ENCODE data around the gene KRT72.

Gene KRT72

DNA sequence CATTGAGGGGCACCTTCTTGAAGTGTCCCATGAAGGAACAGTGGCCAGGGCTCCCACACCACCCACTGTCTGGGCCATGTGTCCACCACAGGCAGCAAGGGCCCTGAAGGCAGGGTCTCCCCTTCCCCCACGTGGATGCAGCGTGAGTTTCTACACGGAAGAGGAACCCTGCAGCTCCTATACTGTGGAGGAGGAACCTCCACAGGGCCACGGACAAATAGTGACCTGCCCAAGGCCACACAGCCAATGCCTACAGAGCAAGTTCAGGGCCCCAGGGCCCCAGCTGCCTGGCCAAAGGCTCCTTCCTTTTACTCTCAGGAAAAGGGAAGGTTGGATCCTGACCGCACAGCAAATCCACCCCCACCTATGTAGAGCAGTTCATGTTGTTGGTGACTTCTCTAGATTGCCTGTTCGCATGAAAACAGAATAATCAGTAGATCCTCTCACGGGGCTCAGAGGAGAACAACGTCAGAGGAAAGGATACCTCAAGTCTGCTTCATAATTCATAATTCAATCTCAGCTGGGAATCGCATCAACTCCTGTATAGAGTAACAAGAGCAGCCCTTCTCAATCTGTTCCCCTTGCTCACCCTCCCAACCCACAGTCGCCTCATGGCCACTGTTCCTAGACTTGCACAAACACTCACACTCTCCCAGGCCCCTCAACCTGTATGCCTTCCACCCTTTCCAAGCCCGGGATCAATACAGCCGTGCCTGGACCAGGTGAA, 28.2 kb upstream of the KRT72 start:
- H3K27ac ChIP-seq (ENCODE audit: low read length), result no peak overlapping the region
- no peak overlapping the region for H3K4me3 ChIP-seq (ENCODE audit: low read depth in 1 of 2, low read length in 2 of 2)
- no peaks in the 10 kb centered on the region for H3K4me1 ChIP-seq (ENCODE audit: control insufficient read depth in 1 of 2, insufficient read depth in 2 of 2, low read length in 2 of 2)
- H3K27me3 ChIP-seq (ENCODE audit: low read depth, low read length), result no peaks in the 10 kb centered on the region
- H3K9me3 ChIP-seq (ENCODE audit: control insufficient read depth in 1 of 2, low read length in 2 of 2), result no peaks in the 10 kb centered on the region
- H3K36me3 ChIP-seq (ENCODE audit: control insufficient read depth in 1 of 2, insufficient read depth in 2 of 2, low read length in 2 of 2), result no peaks in the 10 kb centered on the region

DNA sequence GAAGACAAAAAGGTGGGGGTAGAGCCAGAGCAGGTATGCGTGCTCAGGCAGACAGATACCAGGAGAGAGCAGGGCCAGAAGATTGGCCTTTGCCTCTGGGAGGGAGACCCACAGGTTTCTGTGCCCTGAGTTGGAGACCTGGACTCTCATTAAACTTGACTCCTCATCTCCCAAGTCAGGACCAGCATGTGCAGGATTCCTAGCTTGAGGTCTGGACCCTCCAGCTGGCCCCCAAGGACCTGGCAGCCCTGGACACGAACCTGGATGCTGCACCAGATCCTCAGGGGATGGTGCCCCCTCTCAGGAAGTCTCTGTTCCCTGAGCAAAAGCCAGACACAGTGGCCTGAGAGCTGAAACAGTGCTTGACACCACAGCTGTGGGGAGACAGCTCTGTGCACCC, 27.6 kb upstream of the KRT72 start:
- no peaks in the 10 kb centered on the region for H3K27me3 ChIP-seq (ENCODE audit: low read depth, low read length)
- no peak overlapping the region for H3K4me3 ChIP-seq (ENCODE audit: low read depth in 1 of 2, low read length in 2 of 2)
- H3K4me1 ChIP-seq (ENCODE audit: control insufficient read depth in 1 of 2, insufficient read depth in 2 of 2, low read length in 2 of 2), result no peaks in the 10 kb centered on the region
- no peaks in the 10 kb centered on the region for H3K36me3 ChIP-seq (ENCODE audit: control insufficient read depth in 1 of 2, insufficient read depth in 2 of 2, low read length in 2 of 2)
- no peak overlapping the region for H3K27ac ChIP-seq (ENCODE audit: low read length)
- H3K9me3 ChIP-seq (ENCODE audit: control insufficient read depth in 1 of 2, low read length in 2 of 2), result no peaks in the 10 kb centered on the region

DNA sequence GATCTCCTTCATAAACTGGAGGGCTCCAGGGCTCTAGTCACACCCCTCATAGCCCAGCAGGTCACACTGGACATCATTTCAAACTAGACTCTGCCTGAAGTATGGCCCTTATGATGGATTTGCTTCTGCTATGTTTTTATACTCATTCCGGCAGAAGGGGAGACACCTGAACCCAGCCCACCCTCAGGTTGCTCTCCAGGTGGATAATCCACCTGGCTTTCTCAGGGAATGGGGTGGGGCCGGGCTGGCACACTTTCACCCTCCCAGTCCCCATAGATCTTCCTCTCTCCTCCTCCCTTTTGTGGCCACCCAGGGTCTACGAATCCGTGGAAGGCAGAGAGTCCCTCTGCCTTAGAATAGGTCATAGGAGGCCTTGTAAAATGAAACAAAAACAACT, 26.8 kb upstream of the KRT72 start:
- H3K4me1 ChIP-seq (ENCODE audit: control insufficient read depth in 1 of 2, insufficient read depth in 2 of 2, low read length in 2 of 2), result no peaks in the 10 kb centered on the region
- no peaks in the 10 kb centered on the region for H3K27me3 ChIP-seq (ENCODE audit: low read depth, low read length)
- no peaks in the 10 kb centered on the region for H3K9me3 ChIP-seq (ENCODE audit: control insufficient read depth in 1 of 2, low read length in 2 of 2)
- H3K4me3 ChIP-seq (ENCODE audit: low read depth in 1 of 2, low read length in 2 of 2), result no peak overlapping the region
- no peaks in the 10 kb centered on the region for H3K36me3 ChIP-seq (ENCODE audit: control insufficient read depth in 1 of 2, insufficient read depth in 2 of 2, low read length in 2 of 2)
- no peak overlapping the region for H3K27ac ChIP-seq (ENCODE audit: low read length)

DNA sequence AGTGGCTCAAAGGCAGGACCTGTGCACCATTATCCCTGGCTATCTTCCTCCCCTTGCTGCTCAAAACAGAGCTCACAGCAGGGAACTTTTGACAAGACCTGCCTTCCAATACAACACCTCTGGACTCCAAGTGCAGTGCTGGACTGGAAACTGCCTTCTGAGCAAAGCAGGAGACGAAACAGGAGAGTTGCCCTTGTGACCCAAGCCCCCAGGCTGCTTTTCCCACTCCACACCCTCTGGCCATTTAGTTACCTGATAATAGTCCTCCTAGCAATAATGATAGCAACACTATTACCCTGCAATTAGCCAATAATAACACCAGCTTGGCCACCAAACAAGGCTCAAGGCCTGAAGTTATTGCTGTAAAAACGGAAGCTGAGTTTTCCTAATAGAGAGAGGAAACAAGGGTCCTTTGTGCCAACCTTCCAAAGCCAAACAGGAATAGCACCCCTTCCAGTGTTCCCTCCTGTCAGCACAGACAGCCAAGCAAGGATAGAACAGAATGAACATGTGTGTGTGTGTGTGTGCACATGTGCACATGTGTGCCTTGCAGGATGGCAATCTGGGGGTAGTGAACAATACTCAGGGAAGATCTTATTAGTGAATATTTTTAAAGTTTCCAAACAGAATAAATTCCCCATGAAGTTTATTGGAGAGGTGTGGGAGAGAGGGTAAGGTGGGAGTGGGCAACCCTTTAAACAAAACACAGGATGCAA, 26.3 kb upstream of the KRT72 start:
- no peak overlapping the region for H3K4me3 ChIP-seq (ENCODE audit: low read depth in 1 of 2, low read length in 2 of 2)
- H3K27ac ChIP-seq (ENCODE audit: low read length), result no peak overlapping the region
- no peaks in the 10 kb centered on the region for H3K9me3 ChIP-seq (ENCODE audit: control insufficient read depth in 1 of 2, low read length in 2 of 2)
- no peaks in the 10 kb centered on the region for H3K27me3 ChIP-seq (ENCODE audit: low read depth, low read length)
- no peaks in the 10 kb centered on the region for H3K4me1 ChIP-seq (ENCODE audit: control insufficient read depth in 1 of 2, insufficient read depth in 2 of 2, low read length in 2 of 2)
- H3K36me3 ChIP-seq (ENCODE audit: control insufficient read depth in 1 of 2, insufficient read depth in 2 of 2, low read length in 2 of 2), result no peaks in the 10 kb centered on the region

- Histone ChIP-seq H3K9me3 (ENCODE audit: control insufficient read depth in 1 of 2, low read length in 2 of 2) (no peaks in the 10 kb centered on the region), H3K36me3 (ENCODE audit: control insufficient read depth in 1 of 2, insufficient read depth in 2 of 2, low read length in 2 of 2) (no peaks in the 10 kb centered on the region), H3K27me3 (ENCODE audit: low read depth, low read length) (no peaks in the 10 kb centered on the region), H3K4me3 (ENCODE audit: low read depth in 1 of 2, low read length in 2 of 2) (no peak overlapping the region), H3K4me1 (ENCODE audit: control insufficient read depth in 1 of 2, insufficient read depth in 2 of 2, low read length in 2 of 2) (no peaks in the 10 kb centered on the region), H3K27ac (ENCODE audit: low read length) (no peak overlapping the region)
Observed at GRCh38 chr12:52622349-52622748, 21.1 kb upstream of the KRT72 start.

- no peaks in the 10 kb centered on the region for H3K27me3 ChIP-seq (ENCODE audit: low read depth, low read length)
- no peaks in the 10 kb centered on the region for H3K4me1 ChIP-seq (ENCODE audit: control insufficient read depth in 1 of 2, insufficient read depth in 2 of 2, low read length in 2 of 2)
- H3K4me3 ChIP-seq (ENCODE audit: low read depth in 1 of 2, low read length in 2 of 2), result no peak overlapping the region
- H3K9me3 ChIP-seq (ENCODE audit: control insufficient read depth in 1 of 2, low read length in 2 of 2), result no peaks in the 10 kb centered on the region
- H3K36me3 ChIP-seq (ENCODE audit: control insufficient read depth in 1 of 2, insufficient read depth in 2 of 2, low read length in 2 of 2), result no peaks in the 10 kb centered on the region
- no peak overlapping the region for H3K27ac ChIP-seq (ENCODE audit: low read length)
Observed at GRCh38 chr12:52618866-52619265, 17.6 kb upstream of the KRT72 start.

DNA sequence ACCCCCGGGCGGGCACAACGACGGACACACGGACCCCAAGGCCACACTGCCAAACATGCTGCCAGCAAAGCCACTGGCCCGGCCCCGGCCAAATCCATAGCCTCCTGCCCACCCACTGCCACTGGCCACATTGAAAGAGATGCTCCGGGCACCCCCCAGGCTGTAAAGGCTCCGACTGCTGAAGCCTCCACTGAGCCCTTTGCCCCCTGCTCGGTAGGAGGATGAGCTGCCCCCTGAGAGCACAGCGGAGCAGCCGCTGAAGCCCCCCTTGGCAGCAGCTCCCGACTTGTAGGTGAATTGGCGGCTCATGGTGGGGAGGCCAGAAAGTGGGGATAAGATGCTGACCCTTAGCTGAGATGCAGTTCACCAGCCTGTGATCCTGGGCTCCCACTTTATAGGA, 17.0 kb upstream of the KRT72 start, which contains the start of gene KRT73:
TSS of gene KRT73 (minus strand) at position 344 of the 400 bp plus-strand sequence. CDS start at position 309, 35 bp downstream.
- H3K4me1 ChIP-seq (ENCODE audit: control insufficient read depth in 1 of 2, insufficient read depth in 2 of 2, low read length in 2 of 2), result no peaks in the 10 kb centered on the region
- no peaks in the 10 kb centered on the region for H3K27me3 ChIP-seq (ENCODE audit: low read depth, low read length)
- H3K9me3 ChIP-seq (ENCODE audit: control insufficient read depth in 1 of 2, low read length in 2 of 2), result no peaks in the 10 kb centered on the region
- no peaks in the 10 kb centered on the region for H3K36me3 ChIP-seq (ENCODE audit: control insufficient read depth in 1 of 2, insufficient read depth in 2 of 2, low read length in 2 of 2)
- H3K4me3 ChIP-seq (ENCODE audit: low read depth in 1 of 2, low read length in 2 of 2), result no peak within 1 kb of the TSS
- H3K27ac ChIP-seq (ENCODE audit: low read length), result no peak within 1 kb of the TSS

DNA sequence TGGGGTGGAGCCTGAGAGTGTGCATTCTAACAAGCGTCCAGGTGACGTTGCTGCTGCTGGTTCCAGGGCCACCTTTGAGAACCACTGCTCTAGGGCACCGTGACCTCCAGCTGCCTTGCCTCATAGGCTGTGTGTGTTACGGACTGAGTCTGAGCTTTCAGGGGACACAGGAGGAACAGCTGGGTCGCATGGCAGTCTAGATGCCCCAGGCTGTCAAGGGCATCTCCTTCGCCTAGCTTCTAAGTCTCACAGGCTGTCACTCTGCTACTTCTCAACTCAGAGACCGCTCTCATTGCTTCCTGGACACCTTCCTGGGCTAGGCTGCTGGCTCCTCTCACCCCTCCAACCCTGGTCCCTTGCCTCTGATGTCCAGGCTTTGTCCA, 16.1 kb upstream of the KRT72 start:
- H3K27me3 ChIP-seq (ENCODE audit: low read depth, low read length), result no peaks in the 10 kb centered on the region
- H3K4me3 ChIP-seq (ENCODE audit: low read depth in 1 of 2, low read length in 2 of 2), result no peak overlapping the region
- no peak overlapping the region for H3K27ac ChIP-seq (ENCODE audit: low read length)
- no peaks in the 10 kb centered on the region for H3K4me1 ChIP-seq (ENCODE audit: control insufficient read depth in 1 of 2, insufficient read depth in 2 of 2, low read length in 2 of 2)
- H3K36me3 ChIP-seq (ENCODE audit: control insufficient read depth in 1 of 2, insufficient read depth in 2 of 2, low read length in 2 of 2), result no peaks in the 10 kb centered on the region
- H3K9me3 ChIP-seq (ENCODE audit: control insufficient read depth in 1 of 2, low read length in 2 of 2), result no peaks in the 10 kb centered on the region

DNA sequence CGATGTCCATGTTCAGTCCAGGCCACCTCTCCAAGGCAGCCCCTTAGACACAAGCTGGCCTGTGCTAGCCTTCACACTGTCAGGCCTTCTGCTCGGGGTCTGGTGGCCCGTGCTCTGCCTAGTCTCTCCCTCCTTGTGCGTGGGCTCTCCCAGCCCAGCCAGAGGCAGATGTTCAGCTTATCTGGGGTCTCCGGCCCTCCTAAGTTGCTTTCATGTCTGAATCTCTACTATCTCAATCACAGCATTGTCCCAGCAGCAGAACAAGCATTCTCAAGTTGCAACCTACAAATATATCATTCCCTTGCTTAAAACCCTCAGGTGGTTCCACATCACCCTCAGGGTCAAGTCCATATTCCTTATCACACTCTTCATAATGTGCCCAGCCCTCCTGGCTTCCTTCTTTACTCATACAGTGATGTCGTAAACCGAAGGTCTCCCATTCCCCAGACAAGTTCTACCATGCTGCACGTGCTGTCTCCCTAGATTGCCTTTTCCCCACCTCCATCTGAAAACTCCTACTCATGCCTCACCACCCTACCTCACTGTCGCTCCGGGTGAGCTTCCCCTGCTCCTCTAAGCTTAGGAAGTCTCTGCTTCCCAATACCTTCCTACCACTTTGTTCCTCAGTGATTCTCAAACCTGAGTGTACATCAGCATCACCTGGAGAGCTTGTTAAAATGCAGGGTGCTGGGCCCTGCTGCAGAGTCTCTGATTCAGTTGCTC, 15.6 kb upstream of the KRT72 start:
- Histone ChIP-seq H3K27me3 (ENCODE audit: low read depth, low read length) (no peaks in the 10 kb centered on the region), H3K27ac (ENCODE audit: low read length) (no peak overlapping the region), H3K9me3 (ENCODE audit: control insufficient read depth in 1 of 2, low read length in 2 of 2) (no peaks in the 10 kb centered on the region), H3K4me1 (ENCODE audit: control insufficient read depth in 1 of 2, insufficient read depth in 2 of 2, low read length in 2 of 2) (no peaks in the 10 kb centered on the region), H3K4me3 (ENCODE audit: low read depth in 1 of 2, low read length in 2 of 2) (no peak overlapping the region), H3K36me3 (ENCODE audit: control insufficient read depth in 1 of 2, insufficient read depth in 2 of 2, low read length in 2 of 2) (no peaks in the 10 kb centered on the region)

DNA sequence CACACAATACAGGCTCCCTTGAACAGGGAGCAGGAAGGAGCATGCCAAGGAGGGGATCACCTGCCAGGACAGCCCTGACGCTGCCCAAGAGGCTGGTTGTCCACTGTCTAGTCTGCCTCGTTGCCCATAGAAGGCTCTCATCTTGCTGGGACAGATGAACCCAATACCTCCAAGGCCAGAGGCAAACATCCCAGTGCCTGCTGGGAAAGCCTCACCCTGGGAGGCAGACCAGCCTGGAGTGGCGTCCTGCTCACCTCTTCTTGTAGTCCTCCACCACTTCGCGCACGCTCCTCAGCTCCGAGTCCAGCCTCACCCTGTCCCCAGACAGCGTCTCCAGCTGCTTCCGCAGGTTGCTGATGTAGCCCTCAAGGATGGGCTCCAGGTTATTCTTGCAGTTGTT, 14.6 kb upstream of the KRT72 start:
- Histone ChIP-seq H3K27me3 (ENCODE audit: low read depth, low read length) (no peaks in the 10 kb centered on the region), H3K9me3 (ENCODE audit: control insufficient read depth in 1 of 2, low read length in 2 of 2) (no peaks in the 10 kb centered on the region), H3K36me3 (ENCODE audit: control insufficient read depth in 1 of 2, insufficient read depth in 2 of 2, low read length in 2 of 2) (no peaks in the 10 kb centered on the region), H3K4me1 (ENCODE audit: control insufficient read depth in 1 of 2, insufficient read depth in 2 of 2, low read length in 2 of 2) (no peaks in the 10 kb centered on the region), H3K4me3 (ENCODE audit: low read depth in 1 of 2, low read length in 2 of 2) (no peak overlapping the region), H3K27ac (ENCODE audit: low read length) (no peak overlapping the region)

DNA sequence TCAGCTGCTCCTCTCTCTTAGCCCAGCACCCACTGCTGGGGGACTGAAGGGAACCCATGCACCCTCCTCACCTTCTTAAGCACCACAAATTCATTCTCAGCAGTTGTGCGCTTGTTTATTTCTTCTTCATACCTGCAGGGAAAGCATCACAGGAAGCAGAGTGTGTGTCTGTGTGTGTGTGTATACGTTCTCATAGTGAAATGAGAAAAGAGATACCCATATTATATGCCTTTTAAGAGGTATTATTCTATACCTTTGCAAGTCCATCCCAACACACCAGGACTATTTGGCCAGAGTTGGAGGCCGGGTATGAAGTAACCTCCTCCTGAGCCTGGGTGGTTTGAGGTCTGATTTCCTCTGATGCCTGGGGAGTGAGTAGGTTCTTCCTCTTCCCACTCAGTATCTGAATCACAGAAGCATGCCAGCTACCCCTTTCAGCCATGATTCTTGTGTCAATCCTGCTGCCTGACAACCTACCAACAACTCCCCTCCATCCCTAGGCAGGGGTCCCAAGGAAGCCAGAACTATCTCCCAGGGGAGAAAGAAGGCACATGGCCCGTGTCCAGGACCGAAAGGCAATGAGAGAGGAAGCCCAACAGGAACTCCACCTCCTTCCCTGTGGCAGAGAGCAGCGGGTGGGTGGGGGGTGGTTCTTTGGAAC, 14.1 kb upstream of the KRT72 start:
- Histone ChIP-seq H3K9me3 (ENCODE audit: control insufficient read depth in 1 of 2, low read length in 2 of 2) (no peaks in the 10 kb centered on the region), H3K36me3 (ENCODE audit: control insufficient read depth in 1 of 2, insufficient read depth in 2 of 2, low read length in 2 of 2) (no peaks in the 10 kb centered on the region), H3K4me3 (ENCODE audit: low read depth in 1 of 2, low read length in 2 of 2) (no peak overlapping the region), H3K27me3 (ENCODE audit: low read depth, low read length) (no peaks in the 10 kb centered on the region), H3K27ac (ENCODE audit: low read length) (no peak overlapping the region), H3K4me1 (ENCODE audit: control insufficient read depth in 1 of 2, insufficient read depth in 2 of 2, low read length in 2 of 2) (no peaks in the 10 kb centered on the region)

Data from muscle layer of duodenum (tissue), 2 donors.